Liver (tissue), 9 donors: Measurements from ENCODE around the gene HNRNPA1L2. TPM values are rescaled to one million over a fixed set of nuclear protein-coding genes. Genes with fewer than 3 reads are reported as not detected.
A peak's percentile ranks its signal among the peaks of the same experiment; 100 is the strongest.

Experiments
- DNase-seq: peaks from one replicate; pipeline ENCODE4 v3.0.0-alpha.2; 2017; ENCODE audit warnings: low spot score
- H3K27ac ChIP-seq, 2 donors: one replicate each; pipeline ENCODE4 v1.7.0; 2013; ENCODE audit warnings: inconsistent platforms in 2 of 2, low read length in 2 of 2, control low read depth in 1 of 2, low read depth in 1 of 2, mild to moderate bottlenecking in 1 of 2
- H3K27me3 ChIP-seq, 4 donors: one replicate each; pipeline versions ENCODE4 v1.6.1 to v1.7.0; 2013; ENCODE audit warnings: low read length in 3 of 4, inconsistent platforms in 1 of 4, mild to moderate bottlenecking in 1 of 4, moderate library complexity in 1 of 4; ENCODE audit not compliant: control insufficient read depth in 4 of 4, insufficient read depth in 4 of 4
- H3K36me3 ChIP-seq, 4 donors: one replicate each; pipeline versions ENCODE4 v1.6.1 to v1.7.0; 2013; ENCODE audit warnings: low read length in 3 of 4, mild to moderate bottlenecking in 3 of 4, low read depth in 1 of 4, moderate library complexity in 1 of 4; ENCODE audit not compliant: control insufficient read depth in 4 of 4, insufficient read depth in 3 of 4
- H3K4me1 ChIP-seq, 4 donors: one replicate each; pipeline versions ENCODE4 v1.6.1 to v1.7.0; 2013; ENCODE audit warnings: low read length in 3 of 4, mild to moderate bottlenecking in 3 of 4, moderate library complexity in 1 of 4; ENCODE audit not compliant: control insufficient read depth in 4 of 4, insufficient read depth in 4 of 4
- H3K4me3 ChIP-seq, 3 donors: one replicate each; pipeline versions ENCODE4 v1.6.1 to v1.7.0; 2013; ENCODE audit warnings: low read length in 3 of 3, control low read depth in 1 of 3, low read depth in 1 of 3, mild to moderate bottlenecking in 1 of 3
- H3K9ac ChIP-seq, 2 donors: one replicate each; pipeline ENCODE4 v1.7.0; 2013; ENCODE audit warnings: low read length in 2 of 2, mild to moderate bottlenecking in 2 of 2, moderate library complexity in 2 of 2, control low read depth in 1 of 2, low read depth in 1 of 2
- H3K9me3 ChIP-seq, 4 donors: one replicate each; pipeline versions ENCODE4 v1.6.1 to v1.7.0; 2013; ENCODE audit warnings: low read length in 3 of 4; ENCODE audit not compliant: control insufficient read depth in 4 of 4
- EGR1 ChIP-seq, 2 donors: IDR thresholded peaks; 2 replicates each; pipeline ENCODE4 v1.6.1; 2016 to 2018; ENCODE audit warnings: antibody characterized with exemption in 2 of 2, low read depth in 2 of 2
- FOXA1 ChIP-seq: IDR thresholded peaks from 2 replicates; pipeline ENCODE4 v1.6.1; 2016; ENCODE audit warnings: antibody characterized with exemption
- FOXA2 ChIP-seq: IDR thresholded peaks from 2 replicates; pipeline ENCODE4 v1.6.1; 2016; ENCODE audit warnings: antibody characterized with exemption
- GABPA ChIP-seq, 2 donors: IDR thresholded peaks in 1 of 2; conservative IDR thresholded peaks in 1 of 2; 2 replicates each; pipeline ENCODE4 v1.6.1; 2016; ENCODE audit warnings: antibody characterized with exemption in 2 of 2, mild to moderate bottlenecking in 1 of 2, moderate library complexity in 1 of 2
- HNF4A ChIP-seq, 2 donors: conservative IDR thresholded peaks; 2 replicates each; pipeline ENCODE4 v1.6.1; 2016; ENCODE audit warnings: antibody characterized with exemption in 2 of 2, mild to moderate bottlenecking in 2 of 2
- HNF4G ChIP-seq: IDR thresholded peaks from 2 replicates; pipeline ENCODE4 v1.6.1; 2016; ENCODE audit warnings: antibody characterized with exemption
- JUND ChIP-seq, 2 donors: IDR thresholded peaks; 2 replicates each; pipeline ENCODE4 v1.6.1; 2016; ENCODE audit warnings: antibody characterized with exemption in 2 of 2
- NR2F2 ChIP-seq: IDR thresholded peaks from 2 replicates; pipeline ENCODE4 v1.6.1; 2016; ENCODE audit warnings: antibody characterized with exemption
- RAD21 ChIP-seq, 2 donors: IDR thresholded peaks; 2 replicates each; pipeline ENCODE4 v1.6.1; 2016; ENCODE audit warnings: antibody characterized with exemption in 2 of 2, mild to moderate bottlenecking in 2 of 2
- RXRA ChIP-seq, 2 donors: IDR thresholded peaks; 2 replicates each; pipeline ENCODE4 v1.6.1; 2017 to 2018; ENCODE audit warnings: antibody characterized with exemption in 2 of 2, mild to moderate bottlenecking in 1 of 2
- SP1 ChIP-seq: IDR thresholded peaks from 2 replicates; pipeline ENCODE4 v1.6.1; 2018; ENCODE audit warnings: antibody characterized with exemption, mild to moderate bottlenecking
- TAF1 ChIP-seq: conservative IDR thresholded peaks from 2 replicates; pipeline ENCODE4 v1.6.1; 2016; ENCODE audit warnings: antibody characterized with exemption, mild to moderate bottlenecking
- YY1 ChIP-seq: IDR thresholded peaks from 2 replicates; pipeline ENCODE4 v1.6.1; 2016; ENCODE audit warnings: antibody characterized with exemption, mild to moderate bottlenecking
- WGBS: extraction: QIAGEN DNeasy Blood & Tissue Kit; methylation state at CpG from one replicate; pipeline ENCODE4 v1.1.7; 2013; 5-methylcytosine and 5-hydroxymethylcytosine counted together
- polyA plus RNA-seq, 2 donors: library from polyadenylated mRNA; stranded (reverse) in 1 of 2; unstranded in 1 of 2; fragments of 200-250 nt in 1 of 2; fragments of >200 nt in 1 of 2; fragmentation: Nextera tagmentation in 1 of 2; extraction: Ambion mirVana in 1 of 2; gene quantifications; one replicate each; pipeline versions ENCODE4 v1.2.1 to v1.2.3, GENCODE V29; 2013 to 2015
- total RNA-seq, 2 donors: library from RNA; depleted of rRNA; stranded (reverse); fragments of >200 nt; gene quantifications; one replicate each; pipeline ENCODE4 v1.2.3, GENCODE V29; 2014
- TF ChIP-seq, protein P1 (sequence below): IDR thresholded peaks from 2 replicates; pipeline ENCODE4 v1.6.1; 2016; ENCODE audit warnings: antibody characterized with exemption, mild to moderate bottlenecking
- TF ChIP-seq, protein P2 (sequence below): IDR thresholded peaks from 2 replicates; pipeline ENCODE4 v1.6.1; 2016; ENCODE audit warnings: antibody characterized with exemption
- TF ChIP-seq, protein P3 (sequence below): IDR thresholded peaks from 2 replicates; pipeline ENCODE4 v1.6.1; 2016; ENCODE audit warnings: antibody characterized with exemption
- TF ChIP-seq, protein P4 (sequence below): IDR thresholded peaks from 2 replicates; pipeline ENCODE4 v1.6.1; 2016; ENCODE audit warnings: antibody characterized with exemption
- TF ChIP-seq, protein P5 (sequence below): fragments of 150-350 bp; IDR thresholded peaks from 2 replicates; pipeline ENCODE4 v1.5.1; 2017; ENCODE audit warnings: improper control_type of control experiment, low read depth, low read length; ENCODE audit not compliant: missing input control
- donor health status: healthy.
- donor health status: healthy.
- donor health status: healthy.
- donor health status: healthy.
- donor health status: healthy.

HNRNPA1L2 gene
- total and polyA plus RNA-seq, 4 donors = 0.81 to 2.4 (median 1.2) TPM

DNA sequence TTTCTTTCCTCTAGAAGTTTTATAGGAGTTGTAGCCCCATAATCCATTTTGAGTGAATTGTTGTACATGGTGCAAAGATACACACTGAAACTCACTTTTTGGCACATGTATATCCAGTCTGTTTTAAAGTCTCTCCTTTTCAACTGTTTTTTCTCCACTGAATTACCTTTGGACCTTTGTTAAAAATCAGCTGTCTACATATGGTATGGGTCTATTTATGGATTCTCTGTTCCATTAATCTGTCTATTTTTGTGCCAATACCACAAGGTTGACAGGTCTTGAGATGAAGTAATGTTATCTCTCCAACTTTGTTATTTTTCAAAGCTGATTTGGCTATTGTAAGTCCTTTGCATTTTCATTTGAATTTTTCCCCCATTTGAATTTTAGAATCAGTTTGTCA lies 4.7 kb downstream of the HNRNPA1L2 start:
- TF ChIP-seq HNF4A (conservative IDR thresholded peaks at IDR 0.05) = no peak
- no peak for TF ChIP-seq RAD21 (IDR thresholded peaks at IDR 0.05)
- no peak for TF ChIP-seq HNF4G
- no peak for TF ChIP-seq FOXA2
- TF ChIP-seq FOXA1 = no peak
- TF ChIP-seq, protein P1, sequence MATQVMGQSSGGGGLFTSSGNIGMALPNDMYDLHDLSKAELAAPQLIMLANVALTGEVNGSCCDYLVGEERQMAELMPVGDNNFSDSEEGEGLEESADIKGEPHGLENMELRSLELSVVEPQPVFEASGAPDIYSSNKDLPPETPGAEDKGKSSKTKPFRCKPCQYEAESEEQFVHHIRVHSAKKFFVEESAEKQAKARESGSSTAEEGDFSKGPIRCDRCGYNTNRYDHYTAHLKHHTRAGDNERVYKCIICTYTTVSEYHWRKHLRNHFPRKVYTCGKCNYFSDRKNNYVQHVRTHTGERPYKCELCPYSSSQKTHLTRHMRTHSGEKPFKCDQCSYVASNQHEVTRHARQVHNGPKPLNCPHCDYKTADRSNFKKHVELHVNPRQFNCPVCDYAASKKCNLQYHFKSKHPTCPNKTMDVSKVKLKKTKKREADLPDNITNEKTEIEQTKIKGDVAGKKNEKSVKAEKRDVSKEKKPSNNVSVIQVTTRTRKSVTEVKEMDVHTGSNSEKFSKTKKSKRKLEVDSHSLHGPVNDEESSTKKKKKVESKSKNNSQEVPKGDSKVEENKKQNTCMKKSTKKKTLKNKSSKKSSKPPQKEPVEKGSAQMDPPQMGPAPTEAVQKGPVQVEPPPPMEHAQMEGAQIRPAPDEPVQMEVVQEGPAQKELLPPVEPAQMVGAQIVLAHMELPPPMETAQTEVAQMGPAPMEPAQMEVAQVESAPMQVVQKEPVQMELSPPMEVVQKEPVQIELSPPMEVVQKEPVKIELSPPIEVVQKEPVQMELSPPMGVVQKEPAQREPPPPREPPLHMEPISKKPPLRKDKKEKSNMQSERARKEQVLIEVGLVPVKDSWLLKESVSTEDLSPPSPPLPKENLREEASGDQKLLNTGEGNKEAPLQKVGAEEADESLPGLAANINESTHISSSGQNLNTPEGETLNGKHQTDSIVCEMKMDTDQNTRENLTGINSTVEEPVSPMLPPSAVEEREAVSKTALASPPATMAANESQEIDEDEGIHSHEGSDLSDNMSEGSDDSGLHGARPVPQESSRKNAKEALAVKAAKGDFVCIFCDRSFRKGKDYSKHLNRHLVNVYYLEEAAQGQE = no peak
- no peak for TF ChIP-seq SP1
- no peak for TF ChIP-seq GABPA (IDR thresholded peaks at IDR 0.05 in 1 of 2, conservative IDR thresholded peaks at IDR 0.05 in 1 of 2)
- Histone ChIP-seq H3K9me3 (no peaks in the 10 kb centered on the region), H3K27ac (no peak overlapping the region), H3K4me1 (peaks cover 0 to 12% (median 8%) of the 10 kb centered on the region in 4 donors), H3K4me3 (no peak overlapping the region), H3K9ac (no peak overlapping the region), H3K27me3 (no peaks in the 10 kb centered on the region), H3K36me3 (peaks cover 0 to 4% (median 1%) of the 10 kb centered on the region in 4 donors)
- DNase-seq = no peak

DNA sequence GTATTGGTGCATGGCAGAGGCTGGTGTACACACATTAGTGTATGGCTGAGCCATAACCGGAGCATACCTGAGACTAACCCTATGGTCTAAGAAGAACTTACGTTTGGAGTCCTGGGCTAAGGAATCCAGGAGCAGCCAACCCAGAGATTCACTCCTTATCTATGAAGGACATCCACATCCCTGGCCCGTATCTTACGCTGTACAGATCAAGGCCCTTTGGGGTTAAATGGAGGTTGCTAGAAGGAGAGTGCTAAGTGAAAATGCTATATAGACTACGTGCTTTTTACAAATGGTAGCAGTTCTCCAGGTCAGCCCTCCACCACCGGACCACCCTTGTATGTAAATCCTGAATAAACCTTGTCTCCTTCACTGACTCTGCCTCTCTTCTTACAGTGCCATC lies 8.5 kb downstream of the HNRNPA1L2 start:
- Histone ChIP-seq H3K4me3 (peak overlapping the region in 1 of 3 donors; percentile 5), H3K36me3 (peaks cover 0 to 3% (median 1%) of the 10 kb centered on the region in 4 donors), H3K27me3 (no peaks in the 10 kb centered on the region), H3K9me3 (no peaks in the 10 kb centered on the region), H3K27ac (no peak overlapping the region), H3K4me1 (peaks cover 2 to 23% (median 18%) of the 10 kb centered on the region in 4 donors), H3K9ac (no peak overlapping the region)
- TF ChIP-seq TAF1 (no peak), FOXA2 (no peak), SP1 (no peak), EGR1 (IDR thresholded peaks at IDR 0.05; ENCODE audit: low read depth in 2 of 2) (no peak), HNF4G (no peak), NR2F2 (no peak), JUND (IDR thresholded peaks at IDR 0.05) (no peak), GABPA (IDR thresholded peaks at IDR 0.05 in 1 of 2, conservative IDR thresholded peaks at IDR 0.05 in 1 of 2) (no peak), FOXA1 (no peak), RXRA (IDR thresholded peaks at IDR 0.05) (no peak), YY1 (no peak), HNF4A (conservative IDR thresholded peaks at IDR 0.05) (no peak), RAD21 (IDR thresholded peaks at IDR 0.05) (no peak)
- TF ChIP-seq, protein P1 = no peak
- TF ChIP-seq, protein P2, sequence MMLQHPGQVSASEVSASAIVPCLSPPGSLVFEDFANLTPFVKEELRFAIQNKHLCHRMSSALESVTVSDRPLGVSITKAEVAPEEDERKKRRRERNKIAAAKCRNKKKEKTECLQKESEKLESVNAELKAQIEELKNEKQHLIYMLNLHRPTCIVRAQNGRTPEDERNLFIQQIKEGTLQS = no peak
- TF ChIP-seq, protein P3, sequence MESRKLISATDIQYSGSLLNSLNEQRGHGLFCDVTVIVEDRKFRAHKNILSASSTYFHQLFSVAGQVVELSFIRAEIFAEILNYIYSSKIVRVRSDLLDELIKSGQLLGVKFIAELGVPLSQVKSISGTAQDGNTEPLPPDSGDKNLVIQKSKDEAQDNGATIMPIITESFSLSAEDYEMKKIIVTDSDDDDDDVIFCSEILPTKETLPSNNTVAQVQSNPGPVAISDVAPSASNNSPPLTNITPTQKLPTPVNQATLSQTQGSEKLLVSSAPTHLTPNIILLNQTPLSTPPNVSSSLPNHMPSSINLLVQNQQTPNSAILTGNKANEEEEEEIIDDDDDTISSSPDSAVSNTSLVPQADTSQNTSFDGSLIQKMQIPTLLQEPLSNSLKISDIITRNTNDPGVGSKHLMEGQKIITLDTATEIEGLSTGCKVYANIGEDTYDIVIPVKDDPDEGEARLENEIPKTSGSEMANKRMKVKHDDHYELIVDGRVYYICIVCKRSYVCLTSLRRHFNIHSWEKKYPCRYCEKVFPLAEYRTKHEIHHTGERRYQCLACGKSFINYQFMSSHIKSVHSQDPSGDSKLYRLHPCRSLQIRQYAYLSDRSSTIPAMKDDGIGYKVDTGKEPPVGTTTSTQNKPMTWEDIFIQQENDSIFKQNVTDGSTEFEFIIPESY = no peak
- TF ChIP-seq, protein P4, sequence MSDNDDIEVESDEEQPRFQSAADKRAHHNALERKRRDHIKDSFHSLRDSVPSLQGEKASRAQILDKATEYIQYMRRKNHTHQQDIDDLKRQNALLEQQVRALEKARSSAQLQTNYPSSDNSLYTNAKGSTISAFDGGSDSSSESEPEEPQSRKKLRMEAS = no peak
- TF ChIP-seq, protein P5, sequence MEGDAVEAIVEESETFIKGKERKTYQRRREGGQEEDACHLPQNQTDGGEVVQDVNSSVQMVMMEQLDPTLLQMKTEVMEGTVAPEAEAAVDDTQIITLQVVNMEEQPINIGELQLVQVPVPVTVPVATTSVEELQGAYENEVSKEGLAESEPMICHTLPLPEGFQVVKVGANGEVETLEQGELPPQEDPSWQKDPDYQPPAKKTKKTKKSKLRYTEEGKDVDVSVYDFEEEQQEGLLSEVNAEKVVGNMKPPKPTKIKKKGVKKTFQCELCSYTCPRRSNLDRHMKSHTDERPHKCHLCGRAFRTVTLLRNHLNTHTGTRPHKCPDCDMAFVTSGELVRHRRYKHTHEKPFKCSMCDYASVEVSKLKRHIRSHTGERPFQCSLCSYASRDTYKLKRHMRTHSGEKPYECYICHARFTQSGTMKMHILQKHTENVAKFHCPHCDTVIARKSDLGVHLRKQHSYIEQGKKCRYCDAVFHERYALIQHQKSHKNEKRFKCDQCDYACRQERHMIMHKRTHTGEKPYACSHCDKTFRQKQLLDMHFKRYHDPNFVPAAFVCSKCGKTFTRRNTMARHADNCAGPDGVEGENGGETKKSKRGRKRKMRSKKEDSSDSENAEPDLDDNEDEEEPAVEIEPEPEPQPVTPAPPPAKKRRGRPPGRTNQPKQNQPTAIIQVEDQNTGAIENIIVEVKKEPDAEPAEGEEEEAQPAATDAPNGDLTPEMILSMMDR = no peak
- peak; percentile 42 for DNase-seq
- WGBS = 86% methylated on average over 6 of the region's 6 CpGs
